NT2/D1 (cell line): ENCODE results near the gene TMCC1.
"Not testable (repeated sequence)": the region's sequence is repeated elsewhere in the genome, so short reads cannot be mapped to it uniquely, and the experiment has no call there.

Experiments
- DNase-seq: peaks from one replicate; pipeline ENCODE4 v3.0.0-alpha.2; 2011; ENCODE audit warnings: low read depth, low spot score
- H3K27me3 ChIP-seq: 2 replicates; pipeline ENCODE4 v1.6.0; 2011; ENCODE audit warnings: mild to moderate bottlenecking; ENCODE audit not compliant: insufficient read length, insufficient read depth
- H3K36me3 ChIP-seq: 2 replicates; pipeline ENCODE4 v1.6.1; 2011; ENCODE audit warnings: mild to moderate bottlenecking, low read length, mixed read lengths; ENCODE audit not compliant: insufficient read depth, insufficient read length
- H3K4me1 ChIP-seq: 2 replicates; pipeline ENCODE4 v1.5.1; 2011; ENCODE audit not compliant: insufficient read depth, insufficient read length
- H3K4me3 ChIP-seq: 2 replicates; pipeline ENCODE4 v1.5.1; 2011; ENCODE audit warnings: low read depth; ENCODE audit not compliant: insufficient read length
- H3K9ac ChIP-seq: 2 replicates; pipeline ENCODE4 v1.6.0; 2011; ENCODE audit warnings: low read depth; ENCODE audit not compliant: insufficient read length
- H3K9me3 ChIP-seq: 2 replicates; pipeline ENCODE4 v1.5.1; 2011; ENCODE audit warnings: mild to moderate bottlenecking, low read length; ENCODE audit not compliant: insufficient read depth
- SUZ12 ChIP-seq: IDR thresholded peaks from 2 replicates; pipeline ENCODE4 v1.6.1; 2011; ENCODE audit not compliant: insufficient read length, insufficient read depth; ENCODE audit errors: extremely low read depth
- YY1 ChIP-seq: IDR thresholded peaks from 2 replicates; pipeline ENCODE4 v1.6.1; 2011; ENCODE audit not compliant: insufficient read length, insufficient read depth
- ZNF274 ChIP-seq: IDR thresholded peaks from 2 replicates; pipeline ENCODE4 v1.6.1; 2011; ENCODE audit warnings: mild to moderate bottlenecking, low read depth, low read length

Gene TMCC1

GRCh38 chr3:129611446-129611800, 282.1 kb downstream of the TMCC1 start:
- no peak for DNase-seq
- Histone ChIP-seq H3K4me1 (peaks cover 32% of the 10 kb centered on the region), H3K27me3 (no peaks in the 10 kb centered on the region), H3K36me3 (no peaks in the 10 kb centered on the region), H3K9me3 (no peaks in the 10 kb centered on the region), H3K9ac (peak overlapping the region; percentile 71), H3K4me3 (no peak overlapping the region)
- TF ChIP-seq SUZ12, result no peak
- TF ChIP-seq ZNF274, result no peak
- no peak for TF ChIP-seq YY1

GRCh38 chr3:129610794-129611445, 282.6 kb downstream of the TMCC1 start:
- not testable (repeated sequence) for H3K4me3 ChIP-seq, H3K36me3 ChIP-seq, DNase-seq, H3K9me3 ChIP-seq, H3K27me3 ChIP-seq
- H3K9ac ChIP-seq, result peak overlapping the region; percentile 24
- H3K4me1 ChIP-seq, result peaks cover 27% of the 10 kb centered on the region

GRCh38 chr3:129610276-129610675, 283.2 kb downstream of the TMCC1 start:
- Histone ChIP-seq H3K9me3 (no peaks in the 10 kb centered on the region), H3K27me3 (peaks cover 9% of the 10 kb centered on the region), H3K9ac (no peak overlapping the region), H3K36me3 (no peaks in the 10 kb centered on the region), H3K4me1 (peaks cover 26% of the 10 kb centered on the region), H3K4me3 (no peak overlapping the region)
- DNase-seq, result no peak
- TF ChIP-seq ZNF274 (no peak), YY1 (no peak), SUZ12 (no peak)

- Histone ChIP-seq H3K4me3 (no peak overlapping the region), H3K27me3 (peaks cover 12% of the 10 kb centered on the region), H3K4me1 (peaks cover 26% of the 10 kb centered on the region), H3K9me3 (no peaks in the 10 kb centered on the region), H3K36me3 (peaks cover 3% of the 10 kb centered on the region), H3K9ac (no peak overlapping the region)
- no peak for DNase-seq
- TF ChIP-seq YY1, result no peak
- no peak for TF ChIP-seq SUZ12
- TF ChIP-seq ZNF274, result no peak
Measured at GRCh38 chr3:129609591-129610182, 283.8 kb downstream of the TMCC1 start.

GRCh38 chr3:129608936-129609590, 284.4 kb downstream of the TMCC1 start:
- H3K4me3 ChIP-seq, result no peak overlapping the region
- peaks cover 32% of the 10 kb centered on the region for H3K4me1 ChIP-seq

GRCh38 chr3:129608087-129608935, 285.2 kb downstream of the TMCC1 start:
- DNase-seq, result no peak
- peak overlapping the region; percentile 89 for H3K9ac ChIP-seq
- peaks cover 38% of the 10 kb centered on the region for H3K4me1 ChIP-seq
- H3K27me3 ChIP-seq, result peaks cover 13% of the 10 kb centered on the region
- no peak overlapping the region for H3K4me3 ChIP-seq
- H3K9me3 ChIP-seq, result no peaks in the 10 kb centered on the region
- TF ChIP-seq ZNF274 (no peak), SUZ12 (no peak), YY1 (no peak)
- H3K36me3 ChIP-seq, result peaks cover 16% of the 10 kb centered on the region

More at GRCh38 chr3:129608936-129609590, 284.4 kb downstream of the TMCC1 start:
- Histone ChIP-seq H3K9me3 (no peaks in the 10 kb centered on the region), H3K36me3 (peaks cover 10% of the 10 kb centered on the region), H3K27me3 (peaks cover 13% of the 10 kb centered on the region), H3K9ac (no peak overlapping the region)
- TF ChIP-seq ZNF274 (no peak), YY1 (no peak), SUZ12 (no peak)
- no peak for DNase-seq
